ENCODE measurements around the gene PDCD6IP. TPM values are rescaled to one million over a fixed set of nuclear protein-coding genes. Genes with fewer than 3 reads are reported as not detected.

PDCD6IP gene
- polyA plus RNA-seq, 1 donor from 2014 or later, result 196 TPM

- H3K4me3 ChIP-seq (ENCODE audit: low read length), result no peak overlapping the region
- TF ChIP-seq SMC3 (conservative IDR thresholded peaks at IDR 0.05; ENCODE audit: poor library complexity), result no peak
- H3K79me2 ChIP-seq (replicated peaks; ENCODE audit: insufficient read depth, low read length), result no peaks in the 10 kb centered on the region
- H3K9me3 ChIP-seq (ENCODE audit: low read length), result no peaks in the 10 kb centered on the region
- no peaks in the 10 kb centered on the region for H3K36me3 ChIP-seq (ENCODE audit: insufficient read depth, low read length)
- no peaks in the 10 kb centered on the region for H3K27me3 ChIP-seq (ENCODE audit: insufficient read depth, low read depth, low read length)
- H3K9ac ChIP-seq (ENCODE audit: low read length), result no peak overlapping the region
- H3F3A ChIP-seq (ENCODE audit: insufficient read depth, low read length, poor library complexity, severe bottlenecking), result no peaks in the 10 kb centered on the region
- no peaks in the 10 kb centered on the region for H4K20me1 ChIP-seq (ENCODE audit: insufficient read depth)
- H2AFZ ChIP-seq (ENCODE audit: low read depth, low read length), result no peak overlapping the region
- H3K4me2 ChIP-seq (ENCODE audit: low read length), result no peak overlapping the region
- H3K9me2 ChIP-seq (ENCODE audit: insufficient read depth, low read length), result no peaks in the 10 kb centered on the region
- H3K27ac ChIP-seq (ENCODE audit: low read length), result no peak overlapping the region
Observed at GRCh38 chr3:33758281-33758680, 40.1 kb upstream of the PDCD6IP start.

DNA sequence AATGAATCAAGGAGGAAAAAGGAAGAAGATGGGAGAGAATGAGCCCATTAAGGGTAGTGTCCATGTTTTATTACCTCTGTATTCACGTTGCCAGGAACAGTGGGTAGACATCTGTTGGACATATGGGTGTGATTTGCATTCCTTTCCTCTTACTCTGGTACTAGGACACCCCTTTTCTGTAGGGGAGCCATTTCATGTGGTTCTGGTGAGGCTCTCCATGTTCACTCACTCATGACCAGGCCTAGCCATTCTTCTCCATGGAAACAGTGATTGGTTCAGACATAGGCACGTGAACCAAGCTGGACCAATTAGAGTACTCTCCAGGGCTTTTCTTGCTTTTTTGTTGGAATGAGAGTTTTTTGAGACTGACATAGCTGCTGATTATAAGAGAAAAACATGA, 39.6 kb upstream of the PDCD6IP start:
- H3K9me2 ChIP-seq (ENCODE audit: insufficient read depth, low read length), result no peaks in the 10 kb centered on the region
- TF ChIP-seq REST (IDR thresholded peaks at IDR 0.05; ENCODE audit: borderline replicate concordance) (no peak), EZH2 (IDR thresholded peaks at IDR 0.05; ENCODE audit: borderline replicate concordance, insufficient read depth, low read length, poor library complexity, severe bottlenecking) (no peak), SMC3 (conservative IDR thresholded peaks at IDR 0.05; ENCODE audit: poor library complexity) (no peak), POLR2AphosphoS5 (IDR thresholded peaks at IDR 0.05) (no peak), MXI1 (conservative IDR thresholded peaks at IDR 0.05; ENCODE audit: poor library complexity, severe bottlenecking) (no peak), EP300 (conservative IDR thresholded peaks at IDR 0.05; ENCODE audit: poor library complexity, severe bottlenecking) (no peak), RAD21 (conservative IDR thresholded peaks at IDR 0.05) (no peak), TAF1 (IDR thresholded peaks at IDR 0.05; ENCODE audit: low read depth) (no peak)
- TF ChIP-seq, protein P1, sequence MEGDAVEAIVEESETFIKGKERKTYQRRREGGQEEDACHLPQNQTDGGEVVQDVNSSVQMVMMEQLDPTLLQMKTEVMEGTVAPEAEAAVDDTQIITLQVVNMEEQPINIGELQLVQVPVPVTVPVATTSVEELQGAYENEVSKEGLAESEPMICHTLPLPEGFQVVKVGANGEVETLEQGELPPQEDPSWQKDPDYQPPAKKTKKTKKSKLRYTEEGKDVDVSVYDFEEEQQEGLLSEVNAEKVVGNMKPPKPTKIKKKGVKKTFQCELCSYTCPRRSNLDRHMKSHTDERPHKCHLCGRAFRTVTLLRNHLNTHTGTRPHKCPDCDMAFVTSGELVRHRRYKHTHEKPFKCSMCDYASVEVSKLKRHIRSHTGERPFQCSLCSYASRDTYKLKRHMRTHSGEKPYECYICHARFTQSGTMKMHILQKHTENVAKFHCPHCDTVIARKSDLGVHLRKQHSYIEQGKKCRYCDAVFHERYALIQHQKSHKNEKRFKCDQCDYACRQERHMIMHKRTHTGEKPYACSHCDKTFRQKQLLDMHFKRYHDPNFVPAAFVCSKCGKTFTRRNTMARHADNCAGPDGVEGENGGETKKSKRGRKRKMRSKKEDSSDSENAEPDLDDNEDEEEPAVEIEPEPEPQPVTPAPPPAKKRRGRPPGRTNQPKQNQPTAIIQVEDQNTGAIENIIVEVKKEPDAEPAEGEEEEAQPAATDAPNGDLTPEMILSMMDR (IDR thresholded peaks at IDR 0.05; ENCODE audit: poor library complexity, severe bottlenecking), result no peak
- no peaks in the 10 kb centered on the region for H3K36me3 ChIP-seq (ENCODE audit: insufficient read depth, low read length)
- no peak overlapping the region for H3K27ac ChIP-seq (ENCODE audit: low read length)
- no peaks in the 10 kb centered on the region for H3K79me2 ChIP-seq (replicated peaks; ENCODE audit: insufficient read depth, low read length)
- no peak overlapping the region for H3K4me2 ChIP-seq (ENCODE audit: low read length)
- no peak overlapping the region for H3K9ac ChIP-seq (ENCODE audit: low read length)
- H3K9me3 ChIP-seq (ENCODE audit: low read length), result no peaks in the 10 kb centered on the region
- H3K27me3 ChIP-seq (ENCODE audit: insufficient read depth, low read depth, low read length), result no peaks in the 10 kb centered on the region
- no peaks in the 10 kb centered on the region for H4K20me1 ChIP-seq (ENCODE audit: insufficient read depth)
- H2AFZ ChIP-seq (ENCODE audit: low read depth, low read length), result no peak overlapping the region
- no peak overlapping the region for H3K4me3 ChIP-seq (ENCODE audit: low read length)
- H3F3A ChIP-seq (ENCODE audit: insufficient read depth, low read length, poor library complexity, severe bottlenecking), result no peaks in the 10 kb centered on the region
